GM12878 (cell line): Measurements from ENCODE around the gene AGAP1. TPM values are rescaled to one million over a fixed set of nuclear protein-coding genes. Genes with fewer than 3 reads are reported as not detected.

ENCODE experiments used
- ATAC-seq: fragments of 200-7000 bp; cut with Tn5 transposase; 3 replicates; pipeline ENCODE4 v1.9.1; 2020; ENCODE audit warnings: mild to moderate bottlenecking, moderate library complexity
- BruUV-seq: library from RNA; stranded (reverse); fragments of 400-500 nt; replicated peaks from 2 replicates; lab custom pipeline; 2021; lab: Mats Ljungman, UMichigan
- CTCF ChIA-PET: fragments of 300-600 bp; sonication (Branson Sonifier 250); formaldehyde crosslinking; extraction: SDS; loops from one replicate; lab custom pipeline; 2021; ENCODE audit warnings: inconsistent platforms; lab: Yijun Ruan, JAX
- POLR2A ChIA-PET: fragments of 350-600 bp; formaldehyde crosslinking; extraction: SDS; loops from one replicate; lab custom pipeline; 2021; ENCODE audit warnings: inconsistent platforms; lab: Charles Lee
- RAD21 ChIA-PET: fragments of 300-600 bp; sonication (Branson Sonifier 250); formaldehyde crosslinking; loops from one replicate; lab custom pipeline; 2023; ENCODE audit warnings: antibody characterized with exemption; ENCODE audit not compliant: unreplicated experiment; lab: Charles Lee
- SMC1A ChIA-PET: fragments of 300-600 bp; sonication (Branson Sonifier 250); formaldehyde crosslinking; loops from one replicate; lab custom pipeline; 2023; ENCODE audit not compliant: unreplicated experiment, uncharacterized antibody; lab: Charles Lee
- DNase-seq: peaks from one replicate; pipeline ENCODE4 v3.0.0-alpha.2; 2011; ENCODE audit warnings: low read depth, low spot score
- FAIRE-seq: peaks from 3 replicates; lab custom pipeline; 2011; peaks lifted over from hg19 to GRCh38; lab: Jason Lieb, UNC
- H2AFZ ChIP-seq: 2 replicates; pipeline ENCODE4 v1.6.0; 2011; ENCODE audit warnings: low read depth, low read length, control low read depth; ENCODE audit not compliant: control insufficient read depth
- H3K27ac ChIP-seq: 2 replicates; pipeline ENCODE4 v1.5.1; 2011; ENCODE audit warnings: control low read depth; ENCODE audit not compliant: control insufficient read depth, insufficient read depth
- H3K27me3 ChIP-seq, 2 experiments: replicated peaks in 1 of 2; 2 replicates each; pipeline versions ENCODE4 v1.6.0 to v1.6.1; 2011; ENCODE audit warnings: low read length in 1 of 2; ENCODE audit not compliant: control insufficient read depth in 2 of 2, insufficient read depth in 2 of 2
- H3K36me3 ChIP-seq, 2 experiments: 2 replicates each; pipeline ENCODE4 v1.5.1; 2011; ENCODE audit warnings: low read length in 1 of 2; ENCODE audit not compliant: control insufficient read depth in 2 of 2, insufficient read depth in 2 of 2
- H3K4me1 ChIP-seq: 2 replicates; pipeline ENCODE4 v1.6.1; 2011; ENCODE audit warnings: mild to moderate bottlenecking, low read length, moderate library complexity, mixed read lengths; ENCODE audit not compliant: control insufficient read depth, insufficient read depth
- H3K4me2 ChIP-seq: 2 replicates; pipeline ENCODE4 v1.6.0; 2011; ENCODE audit warnings: control low read depth; ENCODE audit not compliant: control insufficient read depth, insufficient read depth
- H3K4me3 ChIP-seq: fragments of 200-600 bp; sonication (generic); 2 replicates; pipeline ENCODE4 v1.5.1; 2016
- H3K79me2 ChIP-seq: 2 replicates; pipeline ENCODE4 v1.6.0; 2011; ENCODE audit warnings: low read length; ENCODE audit not compliant: control insufficient read depth, insufficient read depth
- H3K9ac ChIP-seq: 2 replicates; pipeline ENCODE4 v1.8.0; 2011; ENCODE audit warnings: low read length, control low read depth, mixed read lengths; ENCODE audit not compliant: control insufficient read depth, insufficient read depth
- H3K9me3 ChIP-seq: replicated peaks from 3 replicates; pipeline ENCODE4 v1.5.1; 2011; ENCODE audit warnings: mild to moderate bottlenecking, low read length; ENCODE audit not compliant: control insufficient read depth, insufficient read depth
- H4K20me1 ChIP-seq: 2 replicates; pipeline ENCODE4 v1.6.0; 2011; ENCODE audit not compliant: control insufficient read depth, insufficient read depth
- BRCA1 ChIP-seq: IDR thresholded peaks from 2 replicates; pipeline ENCODE4 v1.6.1; 2011; ENCODE audit warnings: low read depth, low read length, improper control_type of control experiment
- HDAC6 ChIP-seq: fragments of 200-600 bp; sonication (generic); IDR thresholded peaks from one replicate; pipeline ENCODE4 v1.8.0; 2017; ENCODE audit warnings: antibody characterized with exemption; ENCODE audit not compliant: unreplicated experiment
- IRF3 ChIP-seq: fragments of 450-650 bp; IDR thresholded peaks from 2 replicates; pipeline ENCODE4 v1.6.1; 2014; ENCODE audit warnings: mild to moderate bottlenecking
- WGBS: methylation state at CpG from one replicate; pipeline ENCODE4 v1.1.6; 2016; ENCODE audit warnings: low lambda C conversion rate; ENCODE audit not compliant: insufficient replicate concordance, insufficient coverage; ENCODE audit errors: missing lambda C conversion rate; 5-methylcytosine and 5-hydroxymethylcytosine counted together
- in situ Hi-C: fragments of 300-500 bp; cut with MboI; formaldehyde crosslinking; loops from 9 replicates; pipeline ENCODE4 v1.14.3; 2018; ENCODE audit warnings: mixed read lengths
- intact Hi-C: fragments of 100-400 bp; cut with micrococcal nuclease; formaldehyde crosslinking; loops from one replicate; pipeline ENCODE4 v1.14.2; 2022; ENCODE audit not compliant: unreplicated experiment
- polyA plus RNA-seq, 11 experiments: library from polyadenylated mRNA; depleted of rRNA in 4 of 11; unstranded in 6 of 11; stranded (reverse) in 5 of 11; fragments of >200 nt; fragmentation: Nextera tagmentation in 4 of 11; fragmentation: Illumina TruSeq in 1 of 11; extraction: Ambion mirVana in 4 of 11; extraction: Trizol in 1 of 11; gene quantifications; 1 replicate in 1 of 11; 2 replicates in 10 of 11; pipeline versions ENCODE4 v1.2.1 to v1.2.3, GENCODE V29; 2011 to 2016; ENCODE audit warnings: inconsistent platforms in 2 of 11, missing spikeins in 2 of 11, low read depth in 1 of 11
- total RNA-seq, 4 experiments: library from RNA; depleted of rRNA in 3 of 4; stranded (reverse); fragments of >200 nt in 3 of 4; fragmentation: Illumina TruSeq in 1 of 4; extraction: Trizol in 1 of 4; gene quantifications; 2 replicates each; pipeline versions ENCODE4 v1.2.1 to v1.2.3, GENCODE V29; 2013 to 2021
- TF ChIP-seq, protein P1 (sequence below): fragments of 450-650 bp; IDR thresholded peaks from 2 replicates; pipeline ENCODE4 v1.6.1; 2016; ENCODE audit warnings: mild to moderate bottlenecking

Gene AGAP1
- total and polyA plus RNA-seq, 10 of the 15 experiments (the other 5 are each of a cell fraction or from before 2014, with no cell fraction given): 0.05 to 0.15 (median 0.06) TPM; not detected in 7

- POLR2A ChIA-PET: no interaction called here
- no peaks in the 10 kb centered on the region for H3K9me3 ChIP-seq
- H2AFZ ChIP-seq: no peak overlapping the region
- TF ChIP-seq IRF3: no peak
- TF ChIP-seq, protein P1, sequence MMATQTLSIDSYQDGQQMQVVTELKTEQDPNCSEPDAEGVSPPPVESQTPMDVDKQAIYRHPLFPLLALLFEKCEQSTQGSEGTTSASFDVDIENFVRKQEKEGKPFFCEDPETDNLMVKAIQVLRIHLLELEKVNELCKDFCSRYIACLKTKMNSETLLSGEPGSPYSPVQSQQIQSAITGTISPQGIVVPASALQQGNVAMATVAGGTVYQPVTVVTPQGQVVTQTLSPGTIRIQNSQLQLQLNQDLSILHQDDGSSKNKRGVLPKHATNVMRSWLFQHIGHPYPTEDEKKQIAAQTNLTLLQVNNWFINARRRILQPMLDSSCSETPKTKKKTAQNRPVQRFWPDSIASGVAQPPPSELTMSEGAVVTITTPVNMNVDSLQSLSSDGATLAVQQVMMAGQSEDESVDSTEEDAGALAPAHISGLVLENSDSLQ: no peak
- no peak for TF ChIP-seq BRCA1
- TF ChIP-seq HDAC6: no peak
- TF ChIP-seq, all 136 proteins: peak for 0
- no peak for DNase-seq
- Histone ChIP-seq H3K36me3 (no peaks in the 10 kb centered on the region), H3K27ac (no peak overlapping the region), H3K4me1 (no peaks in the 10 kb centered on the region), H4K20me1 (no peaks in the 10 kb centered on the region), H3K4me2 (no peak overlapping the region), H3K9ac (no peak overlapping the region), H3K27me3 (peaks cover 2% of the 10 kb centered on the region in 2 experiments; a peak in 2 of 4 replicates), H3K4me3 (no peak overlapping the region), H3K79me2 (no peaks in the 10 kb centered on the region)
- ATAC-seq: no peak
- ChIA-PET CTCF (interaction anchor here (1.9 kb wide), 1 partner anchor 19 kb away, joined by 5 read pairs; no protein-coding TSS in a partner anchor), SMC1A (no interaction called here), RAD21 (no interaction called here)
- FAIRE-seq: no peak
- in situ Hi-C loops: no loop called here
- intact Hi-C loops: no loop called here
- BruUV-seq: no TSS peak
- 5% methylated on average over 5 of the region's 5 CpGs for WGBS
Observed at GRCh38 chr2:235727174-235727573, 233.3 kb downstream of the AGAP1 start.
